ENCODE measurements around the gene KCND3.

GRCh38 chr1:111911776-111912515 is 77.5 kb downstream of the KCND3 start:
- TF ChIP-seq EP300 (IDR thresholded peaks at IDR 0.05) (no peak), CTCF (IDR thresholded peaks at IDR 0.05) (no peak), POLR2A (IDR thresholded peaks at IDR 0.05) (no peak), POLR2AphosphoS5 (IDR thresholded peaks at IDR 0.05) (no peak)
